Measurements from ENCODE around the gene HEMGN.

DNA sequence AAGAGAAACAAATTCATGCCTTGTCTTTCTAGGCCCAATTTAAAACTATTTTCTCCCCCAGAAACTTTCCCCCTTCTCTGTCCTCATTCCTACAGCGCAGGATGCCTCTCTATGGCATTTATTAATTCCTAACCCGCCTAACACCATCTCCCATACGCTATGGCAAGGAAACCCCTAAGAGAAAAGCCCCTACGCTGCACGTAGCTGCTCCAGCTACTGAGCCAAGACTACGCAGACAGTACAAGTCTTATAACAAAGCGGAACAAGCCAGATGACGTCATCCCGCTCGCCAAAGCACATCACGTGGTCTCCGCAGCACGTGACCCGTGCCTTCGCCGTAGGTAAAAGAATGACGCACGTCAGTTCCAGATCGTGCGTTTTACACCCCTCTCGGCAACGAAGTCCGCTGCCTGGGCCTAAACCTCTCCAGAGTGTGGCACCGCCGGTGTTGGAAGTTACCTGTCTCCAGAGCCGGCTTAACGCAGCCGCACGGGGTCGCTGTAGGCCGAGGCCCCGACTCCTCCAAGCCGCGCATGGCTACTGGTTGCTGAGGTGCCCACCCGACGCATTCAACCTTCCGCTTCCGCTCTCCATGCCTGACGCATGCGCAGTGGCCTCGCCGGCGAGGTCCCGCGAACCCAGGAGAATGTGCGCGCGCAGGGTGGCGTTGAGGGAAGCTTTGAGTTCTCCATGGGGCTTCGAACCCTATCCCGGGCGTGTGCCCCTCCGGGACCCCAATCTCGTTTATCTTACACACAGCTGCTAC, 15.8 kb downstream of the HEMGN start, which contains the start of gene TRMO:
- TF ChIP-seq, protein P1, sequence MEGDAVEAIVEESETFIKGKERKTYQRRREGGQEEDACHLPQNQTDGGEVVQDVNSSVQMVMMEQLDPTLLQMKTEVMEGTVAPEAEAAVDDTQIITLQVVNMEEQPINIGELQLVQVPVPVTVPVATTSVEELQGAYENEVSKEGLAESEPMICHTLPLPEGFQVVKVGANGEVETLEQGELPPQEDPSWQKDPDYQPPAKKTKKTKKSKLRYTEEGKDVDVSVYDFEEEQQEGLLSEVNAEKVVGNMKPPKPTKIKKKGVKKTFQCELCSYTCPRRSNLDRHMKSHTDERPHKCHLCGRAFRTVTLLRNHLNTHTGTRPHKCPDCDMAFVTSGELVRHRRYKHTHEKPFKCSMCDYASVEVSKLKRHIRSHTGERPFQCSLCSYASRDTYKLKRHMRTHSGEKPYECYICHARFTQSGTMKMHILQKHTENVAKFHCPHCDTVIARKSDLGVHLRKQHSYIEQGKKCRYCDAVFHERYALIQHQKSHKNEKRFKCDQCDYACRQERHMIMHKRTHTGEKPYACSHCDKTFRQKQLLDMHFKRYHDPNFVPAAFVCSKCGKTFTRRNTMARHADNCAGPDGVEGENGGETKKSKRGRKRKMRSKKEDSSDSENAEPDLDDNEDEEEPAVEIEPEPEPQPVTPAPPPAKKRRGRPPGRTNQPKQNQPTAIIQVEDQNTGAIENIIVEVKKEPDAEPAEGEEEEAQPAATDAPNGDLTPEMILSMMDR (conservative IDR thresholded peaks at IDR 0.05; ENCODE audit: low read depth, low read length) = peak; percentile 72
- TF ChIP-seq BHLHE40 (IDR thresholded peaks at IDR 0.05; ENCODE audit: low read depth, low read length) (peak; percentile 97), POLR2A (IDR thresholded peaks at IDR 0.05; ENCODE audit: low read depth, low read length) (peak; percentile 98), RAD21 (IDR thresholded peaks at IDR 0.05; ENCODE audit: low read length) (peak; percentile 58), NFE2L2 (IDR thresholded peaks at IDR 0.05; ENCODE audit: low read depth, low read length) (no peak; the same call in 1 of the 2 replicates), RFX5 (IDR thresholded peaks at IDR 0.05; ENCODE audit: low read depth, low read length) (no peak), MXI1 (IDR thresholded peaks at IDR 0.05; ENCODE audit: borderline replicate concordance, low read depth, low read length) (no peak), RCOR1 (IDR thresholded peaks at IDR 0.05; ENCODE audit: insufficient replicate concordance, low read length) (no peak), CEBPB (IDR thresholded peaks at IDR 0.05; ENCODE audit: low read depth, low read length) (no peak; the same call in 1 of the 2 replicates)
- TF ChIP-seq, protein P2, sequence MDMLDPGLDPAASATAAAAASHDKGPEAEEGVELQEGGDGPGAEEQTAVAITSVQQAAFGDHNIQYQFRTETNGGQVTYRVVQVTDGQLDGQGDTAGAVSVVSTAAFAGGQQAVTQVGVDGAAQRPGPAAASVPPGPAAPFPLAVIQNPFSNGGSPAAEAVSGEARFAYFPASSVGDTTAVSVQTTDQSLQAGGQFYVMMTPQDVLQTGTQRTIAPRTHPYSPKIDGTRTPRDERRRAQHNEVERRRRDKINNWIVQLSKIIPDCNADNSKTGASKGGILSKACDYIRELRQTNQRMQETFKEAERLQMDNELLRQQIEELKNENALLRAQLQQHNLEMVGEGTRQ (IDR thresholded peaks at IDR 0.05; ENCODE audit: low read depth, low read length) = peak; percentile 100
